Glutamatergic neuron (in vitro differentiated cells): ENCODE results near the gene FGR. TPM values are rescaled to one million over a fixed set of nuclear protein-coding genes. Genes with fewer than 3 reads are reported as not detected.
"Not testable (repeated sequence)": the region's sequence is repeated elsewhere in the genome, so short reads cannot be mapped to it uniquely, and the experiment has no call there.

Experiments
- DNase-seq: peaks from one replicate; pipeline ENCODE4 v3.0.0; 2022
- H3K27ac Mint-ChIP-seq: one replicate; pipeline ENCODE4 v1.8.0; 2020; ENCODE audit warnings: mild to moderate bottlenecking, mixed read lengths, inconsistent platforms; ENCODE audit not compliant: unreplicated experiment
- H3K27me3 Mint-ChIP-seq: one replicate; pipeline ENCODE4 v1.8.0; 2020; ENCODE audit warnings: mild to moderate bottlenecking, moderate library complexity, mixed read lengths, inconsistent platforms; ENCODE audit not compliant: unreplicated experiment
- H3K36me3 Mint-ChIP-seq: one replicate; pipeline ENCODE4 v1.8.0; 2020; ENCODE audit warnings: mild to moderate bottlenecking, mixed read lengths, inconsistent platforms; ENCODE audit not compliant: unreplicated experiment
- H3K4me1 Mint-ChIP-seq: one replicate; pipeline ENCODE4 v1.8.0; 2020; ENCODE audit warnings: mild to moderate bottlenecking, low read depth, mixed read lengths, inconsistent platforms; ENCODE audit not compliant: unreplicated experiment
- H3K4me3 Mint-ChIP-seq: one replicate; pipeline ENCODE4 v1.8.0; 2020; ENCODE audit warnings: mild to moderate bottlenecking, mixed read lengths, inconsistent platforms; ENCODE audit not compliant: unreplicated experiment
- H3K9me3 Mint-ChIP-seq: one replicate; pipeline ENCODE4 v1.8.0; 2020; ENCODE audit warnings: mild to moderate bottlenecking, moderate library complexity, mixed read lengths, inconsistent platforms; ENCODE audit not compliant: unreplicated experiment
- CTCF ChIP-seq: fragments of 200-600 bp; sonication (generic); IDR thresholded peaks from one replicate; pipeline ENCODE4 v1.5.0; 2021; ENCODE audit not compliant: partially characterized antibody, unreplicated experiment
- total RNA-seq: library from RNA; stranded (reverse); fragmentation: NEBNext Ultra II Directional; extraction: Animal tissue kit (Norgen Biotek cat#: 25700); gene quantifications from one replicate; pipeline ENCODE4 v1.2.1, GENCODE V29; 2021; ENCODE audit not compliant: unreplicated experiment

FGR gene
- total RNA-seq, 1 donor from 2014 or later, result not detected

- Mint-ChIP-seq H3K4me1 (no peaks in the 10 kb centered on the region), H3K27ac (no peak overlapping the region), H3K36me3 (no peaks in the 10 kb centered on the region), H3K9me3 (peaks cover 2% of the 10 kb centered on the region), H3K27me3 (peaks cover 4% of the 10 kb centered on the region), H3K4me3 (no peak overlapping the region)
- DNase-seq, result no peak
- TF ChIP-seq CTCF, result no peak
These were observed 13.7 kb downstream of the FGR start for GRCh38 chr1:27621051-27621920.

GRCh38 chr1:27619782-27620438, 15.1 kb downstream of the FGR start:
- not testable (repeated sequence) for DNase-seq, H3K36me3 Mint-ChIP-seq, H3K9me3 Mint-ChIP-seq, H3K4me1 Mint-ChIP-seq, H3K4me3 Mint-ChIP-seq
- peak overlapping the region; percentile 13 for H3K27ac Mint-ChIP-seq
- H3K27me3 Mint-ChIP-seq, result peaks cover 12% of the 10 kb centered on the region

GRCh38 chr1:27618341-27619082, 16.5 kb downstream of the FGR start:
- H3K27me3 Mint-ChIP-seq, result peaks cover 12% of the 10 kb centered on the region
- TF ChIP-seq CTCF, result no peak
- peaks cover 2% of the 10 kb centered on the region for H3K9me3 Mint-ChIP-seq
- H3K27ac Mint-ChIP-seq, result no peak overlapping the region
- no peaks in the 10 kb centered on the region for H3K4me1 Mint-ChIP-seq
- DNase-seq, result no peak
- no peaks in the 10 kb centered on the region for H3K36me3 Mint-ChIP-seq
- H3K4me3 Mint-ChIP-seq, result no peak overlapping the region

GRCh38 chr1:27617420-27617819, 17.6 kb downstream of the FGR start:
- Mint-ChIP-seq H3K4me3 (no peak overlapping the region), H3K36me3 (no peaks in the 10 kb centered on the region), H3K4me1 (no peaks in the 10 kb centered on the region), H3K27me3 (peaks cover 12% of the 10 kb centered on the region), H3K27ac (no peak overlapping the region), H3K9me3 (peaks cover 2% of the 10 kb centered on the region)
- DNase-seq, result no peak
- TF ChIP-seq CTCF, result no peak

GRCh38 chr1:27616441-27616840, 18.5 kb downstream of the FGR start:
- H3K4me3 Mint-ChIP-seq, result no peak overlapping the region
- H3K9me3 Mint-ChIP-seq, result peaks cover 2% of the 10 kb centered on the region
- no peak for TF ChIP-seq CTCF
- no peaks in the 10 kb centered on the region for H3K4me1 Mint-ChIP-seq
- no peaks in the 10 kb centered on the region for H3K36me3 Mint-ChIP-seq
- no peak overlapping the region for H3K27ac Mint-ChIP-seq
- DNase-seq, result no peak
- H3K27me3 Mint-ChIP-seq, result peaks cover 12% of the 10 kb centered on the region
